Measurements from ENCODE around the gene LRRK1.

GRCh38 chr15:100972975-100973350 is 53.8 kb downstream of the LRRK1 start:
- TF ChIP-seq EZH2 (IDR thresholded peaks at IDR 0.05; ENCODE audit: borderline replicate concordance, low read length) (no peak), CTCF (conservative IDR thresholded peaks at IDR 0.05 in 1 of 2, IDR thresholded peaks at IDR 0.05 in 1 of 2; ENCODE audit: extremely low read depth in 1 of 2, insufficient read depth in 1 of 2, low read depth in 1 of 2, low read length in 2 of 2) (no peak)

Data from mammary epithelial cell (primary cell).